HL-60 (cell line): ENCODE results near the gene DLL4.

ENCODE experiments used
- DNase-seq, 2 experiments: peaks; one replicate each; pipeline ENCODE4 v3.0.0-alpha.2; 2010 to 2020; ENCODE audit warnings: low read depth in 1 of 2, low spot score in 1 of 2
- H3K27ac ChIP-seq: fragments of 250-450 bp; sonication (Bioruptor Pico); replicated peaks from 2 replicates; pipeline ENCODE4 v1.5.1; 2020; ENCODE audit warnings: mild to moderate bottlenecking, moderate library complexity
- H3K27me3 ChIP-seq: fragments of 250-450 bp; sonication (Bioruptor Pico); 2 replicates; pipeline ENCODE4 v1.5.1; 2021; ENCODE audit warnings: mild to moderate bottlenecking, moderate library complexity; ENCODE audit not compliant: insufficient read depth, poor library complexity, severe bottlenecking
- H3K4me3 ChIP-seq: replicated peaks from 2 replicates; pipeline ENCODE4 v1.5.1; 2011; ENCODE audit warnings: mild to moderate bottlenecking, control low read depth, low read length; ENCODE audit not compliant: insufficient read depth
- GABPA ChIP-seq: IDR thresholded peaks from 2 replicates; pipeline ENCODE4 v1.6.1; 2012; ENCODE audit warnings: low read depth
- POLR2AphosphoS5 ChIP-seq: IDR thresholded peaks from 2 replicates; pipeline ENCODE4 v1.6.1; 2012; ENCODE audit warnings: low read depth
- REST ChIP-seq: IDR thresholded peaks from 2 replicates; pipeline ENCODE4 v1.6.1; 2012; ENCODE audit warnings: low read depth; ENCODE audit not compliant: insufficient replicate concordance
- SPI1 ChIP-seq: IDR thresholded peaks from 2 replicates; pipeline ENCODE4 v1.6.1; 2012; ENCODE audit warnings: low read depth, mild to moderate bottlenecking, borderline replicate concordance
- TF ChIP-seq, protein P1 (sequence below): IDR thresholded peaks from one replicate; pipeline ENCODE4 v1.5.1; 2011; ENCODE audit warnings: low read length, control low read depth, inconsistent platforms; ENCODE audit not compliant: insufficient read depth

Gene DLL4

GRCh38 chr15:40963201-40963600 is 34.1 kb downstream of the DLL4 start:
- DNase-seq: no peak
- no peak for TF ChIP-seq SPI1
- TF ChIP-seq POLR2AphosphoS5: no peak
- TF ChIP-seq, protein P1, sequence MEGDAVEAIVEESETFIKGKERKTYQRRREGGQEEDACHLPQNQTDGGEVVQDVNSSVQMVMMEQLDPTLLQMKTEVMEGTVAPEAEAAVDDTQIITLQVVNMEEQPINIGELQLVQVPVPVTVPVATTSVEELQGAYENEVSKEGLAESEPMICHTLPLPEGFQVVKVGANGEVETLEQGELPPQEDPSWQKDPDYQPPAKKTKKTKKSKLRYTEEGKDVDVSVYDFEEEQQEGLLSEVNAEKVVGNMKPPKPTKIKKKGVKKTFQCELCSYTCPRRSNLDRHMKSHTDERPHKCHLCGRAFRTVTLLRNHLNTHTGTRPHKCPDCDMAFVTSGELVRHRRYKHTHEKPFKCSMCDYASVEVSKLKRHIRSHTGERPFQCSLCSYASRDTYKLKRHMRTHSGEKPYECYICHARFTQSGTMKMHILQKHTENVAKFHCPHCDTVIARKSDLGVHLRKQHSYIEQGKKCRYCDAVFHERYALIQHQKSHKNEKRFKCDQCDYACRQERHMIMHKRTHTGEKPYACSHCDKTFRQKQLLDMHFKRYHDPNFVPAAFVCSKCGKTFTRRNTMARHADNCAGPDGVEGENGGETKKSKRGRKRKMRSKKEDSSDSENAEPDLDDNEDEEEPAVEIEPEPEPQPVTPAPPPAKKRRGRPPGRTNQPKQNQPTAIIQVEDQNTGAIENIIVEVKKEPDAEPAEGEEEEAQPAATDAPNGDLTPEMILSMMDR: no peak
- TF ChIP-seq REST: no peak
- no peak for TF ChIP-seq GABPA
- no peak overlapping the region for H3K4me3 ChIP-seq
- no peaks in the 10 kb centered on the region for H3K27me3 ChIP-seq
- no peak overlapping the region for H3K27ac ChIP-seq

DNA sequence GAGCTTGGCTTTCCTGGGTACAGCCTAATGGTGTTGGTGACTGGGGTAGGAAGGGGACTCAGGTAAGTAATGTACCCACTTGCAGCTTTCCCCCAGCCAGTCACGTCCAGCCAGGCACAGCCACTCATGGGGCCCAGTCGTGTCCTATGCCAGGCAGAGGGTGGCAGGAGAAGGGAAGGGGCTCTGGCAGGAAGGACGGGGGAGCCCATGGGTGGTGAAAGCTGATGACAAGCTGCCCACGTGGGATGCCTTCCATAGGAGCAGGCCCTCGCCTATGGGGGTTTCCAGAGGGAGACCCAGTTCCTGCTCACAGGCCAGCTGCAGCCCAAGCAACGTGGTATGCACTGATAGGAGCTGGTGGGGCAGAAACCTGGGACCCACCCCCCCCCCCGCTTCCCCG is 34.9 kb downstream of the DLL4 start:
- no peak for TF ChIP-seq REST
- TF ChIP-seq GABPA: no peak
- no peak for TF ChIP-seq SPI1
- TF ChIP-seq, protein P1: no peak
- TF ChIP-seq POLR2AphosphoS5: no peak
- H3K27me3 ChIP-seq: no peaks in the 10 kb centered on the region
- DNase-seq: no peak
- H3K27ac ChIP-seq: no peak overlapping the region
- H3K4me3 ChIP-seq: no peak overlapping the region

GRCh38 chr15:40964634-40965033 is 35.5 kb downstream of the DLL4 start:
- no peak for DNase-seq
- Histone ChIP-seq H3K4me3 (no peak overlapping the region), H3K27ac (no peak overlapping the region), H3K27me3 (no peaks in the 10 kb centered on the region)
- TF ChIP-seq GABPA (no peak), POLR2AphosphoS5 (no peak), SPI1 (no peak), REST (no peak)
- TF ChIP-seq, protein P1: no peak
